ENCODE data around the gene SIPA1.

Gene SIPA1

GRCh38 chr11:65642014-65642671, 4.2 kb downstream of the SIPA1 start:
- Mint-ChIP-seq H3K4me1 (ENCODE audit: low read depth) (peaks cover 45% of the 10 kb centered on the region), H3K27me3 (no peaks in the 10 kb centered on the region), H3K36me3 (no peaks in the 10 kb centered on the region), H3K4me3 (peak overlapping the region; percentile 84), H3K9me3 (ENCODE audit: low read depth) (no peaks in the 10 kb centered on the region), H3K27ac (peak overlapping the region; percentile 83)

- Mint-ChIP-seq H3K27ac (peak overlapping the region; percentile 68), H3K4me3 (no peak overlapping the region), H3K27me3 (no peaks in the 10 kb centered on the region), H3K9me3 (ENCODE audit: low read depth) (no peaks in the 10 kb centered on the region), H3K36me3 (no peaks in the 10 kb centered on the region), H3K4me1 (ENCODE audit: low read depth) (peaks cover 37% of the 10 kb centered on the region)
These were observed 6.1 kb downstream of the SIPA1 start for GRCh38 chr11:65643971-65644370.

- H3K36me3 Mint-ChIP-seq = no peaks in the 10 kb centered on the region
- no peak overlapping the region for H3K4me3 Mint-ChIP-seq
These were observed 6.9 kb downstream of the SIPA1 start for GRCh38 chr11:65644837-65645236.

GRCh38 chr11:65645710-65646109, 7.8 kb downstream of the SIPA1 start:
- no peak overlapping the region for H3K27ac Mint-ChIP-seq
- H3K36me3 Mint-ChIP-seq = no peaks in the 10 kb centered on the region
- H3K4me3 Mint-ChIP-seq = no peak overlapping the region
- no peaks in the 10 kb centered on the region for H3K9me3 Mint-ChIP-seq (ENCODE audit: low read depth)
- peaks cover 25% of the 10 kb centered on the region for H3K4me1 Mint-ChIP-seq (ENCODE audit: low read depth)
- no peaks in the 10 kb centered on the region for H3K27me3 Mint-ChIP-seq

More at GRCh38 chr11:65644837-65645236, 6.9 kb downstream of the SIPA1 start:
- no peak overlapping the region for H3K27ac Mint-ChIP-seq
- no peaks in the 10 kb centered on the region for H3K9me3 Mint-ChIP-seq (ENCODE audit: low read depth)
- H3K27me3 Mint-ChIP-seq = no peaks in the 10 kb centered on the region
- H3K4me1 Mint-ChIP-seq (ENCODE audit: low read depth) = peaks cover 32% of the 10 kb centered on the region

GRCh38 chr11:65646288-65646957, 8.5 kb downstream of the SIPA1 start:
- Mint-ChIP-seq H3K9me3 (ENCODE audit: low read depth) (no peaks in the 10 kb centered on the region), H3K27me3 (no peaks in the 10 kb centered on the region), H3K36me3 (no peaks in the 10 kb centered on the region), H3K4me3 (no peak overlapping the region), H3K27ac (no peak overlapping the region), H3K4me1 (ENCODE audit: low read depth) (peaks cover 27% of the 10 kb centered on the region)

- Mint-ChIP-seq H3K27me3 (no peaks in the 10 kb centered on the region), H3K4me1 (ENCODE audit: low read depth) (peaks cover 28% of the 10 kb centered on the region), H3K36me3 (no peaks in the 10 kb centered on the region), H3K4me3 (no peak overlapping the region), H3K27ac (no peak overlapping the region), H3K9me3 (ENCODE audit: low read depth) (no peaks in the 10 kb centered on the region)
These were observed 9.2 kb downstream of the SIPA1 start for GRCh38 chr11:65646958-65647701.

- H3K4me1 Mint-ChIP-seq (ENCODE audit: low read depth) = peaks cover 32% of the 10 kb centered on the region
- no peak overlapping the region for H3K27ac Mint-ChIP-seq
- no peaks in the 10 kb centered on the region for H3K9me3 Mint-ChIP-seq (ENCODE audit: low read depth)
- no peaks in the 10 kb centered on the region for H3K36me3 Mint-ChIP-seq
- H3K4me3 Mint-ChIP-seq = no peak overlapping the region
- H3K27me3 Mint-ChIP-seq = no peaks in the 10 kb centered on the region
These were observed 11.1 kb downstream of the SIPA1 start for GRCh38 chr11:65648997-65649493.

GRCh38 chr11:65649656-65650546, 12.0 kb downstream of the SIPA1 start:
- Mint-ChIP-seq H3K36me3 (no peaks in the 10 kb centered on the region), H3K4me3 (no peak overlapping the region)

GRCh38 chr11:65650547-65651338, 12.8 kb downstream of the SIPA1 start:
- H3K27ac Mint-ChIP-seq = peak overlapping the region; percentile 89
- no peaks in the 10 kb centered on the region for H3K9me3 Mint-ChIP-seq (ENCODE audit: low read depth)
- no peak overlapping the region for H3K4me3 Mint-ChIP-seq
- no peaks in the 10 kb centered on the region for H3K27me3 Mint-ChIP-seq
- H3K36me3 Mint-ChIP-seq = no peaks in the 10 kb centered on the region
- peaks cover 40% of the 10 kb centered on the region for H3K4me1 Mint-ChIP-seq (ENCODE audit: low read depth)

More at GRCh38 chr11:65649656-65650546, 12.0 kb downstream of the SIPA1 start:
- no peaks in the 10 kb centered on the region for H3K27me3 Mint-ChIP-seq
- H3K4me1 Mint-ChIP-seq (ENCODE audit: low read depth) = peaks cover 33% of the 10 kb centered on the region
- no peaks in the 10 kb centered on the region for H3K9me3 Mint-ChIP-seq (ENCODE audit: low read depth)
- no peak overlapping the region for H3K27ac Mint-ChIP-seq

GRCh38 chr11:65651339-65651588, 13.4 kb downstream of the SIPA1 start:
- Mint-ChIP-seq H3K9me3 (ENCODE audit: low read depth) (no peaks in the 10 kb centered on the region), H3K27ac (peak overlapping the region; percentile 89), H3K36me3 (no peaks in the 10 kb centered on the region), H3K4me3 (peak overlapping the region; percentile 77), H3K4me1 (ENCODE audit: low read depth) (peaks cover 45% of the 10 kb centered on the region), H3K27me3 (no peaks in the 10 kb centered on the region)

- Mint-ChIP-seq H3K27ac (peak overlapping the region; percentile 89), H3K9me3 (ENCODE audit: low read depth) (no peaks in the 10 kb centered on the region), H3K27me3 (no peaks in the 10 kb centered on the region), H3K4me1 (ENCODE audit: low read depth) (peaks cover 48% of the 10 kb centered on the region), H3K36me3 (no peaks in the 10 kb centered on the region), H3K4me3 (peak overlapping the region; percentile 77)
These were observed 13.9 kb downstream of the SIPA1 start for GRCh38 chr11:65651589-65652510.

GRCh38 chr11:65652511-65653228, 14.8 kb downstream of the SIPA1 start:
- Mint-ChIP-seq H3K27me3 (no peaks in the 10 kb centered on the region), H3K4me1 (ENCODE audit: low read depth) (peaks cover 56% of the 10 kb centered on the region), H3K36me3 (no peaks in the 10 kb centered on the region), H3K27ac (peak overlapping the region; percentile 93), H3K9me3 (ENCODE audit: low read depth) (no peaks in the 10 kb centered on the region), H3K4me3 (peak overlapping the region; percentile 89)

Data from activated naive CD8-positive, alpha-beta T cell (primary cell).